ENCODE data around the gene KPNB1.

KPNB1 gene

GRCh38 chr17:47728214-47728877 is 78.6 kb downstream of the KPNB1 start:
- DNase-seq (ENCODE audit: low read depth): no peak

- DNase-seq (ENCODE audit: low read depth): no peak
Measured at GRCh38 chr17:47729476-47729875, 79.8 kb downstream of the KPNB1 start.

DNA sequence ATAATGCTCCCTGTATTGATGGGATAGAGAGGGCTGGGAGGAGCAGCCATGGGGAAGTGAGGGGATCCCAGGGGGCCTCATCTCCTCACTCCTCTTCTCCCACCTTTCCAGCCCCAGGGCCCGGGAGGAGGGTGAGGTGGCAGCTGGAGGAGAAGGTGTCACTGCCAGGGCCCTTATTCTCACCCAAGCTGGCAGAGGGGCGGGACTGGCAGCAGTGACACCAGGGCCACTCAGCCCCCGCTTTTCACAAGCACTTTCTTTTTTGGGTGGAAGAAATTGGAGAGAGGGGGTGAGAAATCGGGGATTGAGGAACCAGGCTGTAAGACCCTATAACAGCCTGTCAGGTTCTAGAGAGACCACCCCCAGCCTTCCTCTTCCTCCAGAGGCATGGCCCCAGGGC is 81.0 kb downstream of the KPNB1 start:
- DNase-seq (ENCODE audit: low read depth): no peak

GRCh38 chr17:47731396-47731795 is 81.7 kb downstream of the KPNB1 start:
- DNase-seq (ENCODE audit: low read depth): no peak

DNA sequence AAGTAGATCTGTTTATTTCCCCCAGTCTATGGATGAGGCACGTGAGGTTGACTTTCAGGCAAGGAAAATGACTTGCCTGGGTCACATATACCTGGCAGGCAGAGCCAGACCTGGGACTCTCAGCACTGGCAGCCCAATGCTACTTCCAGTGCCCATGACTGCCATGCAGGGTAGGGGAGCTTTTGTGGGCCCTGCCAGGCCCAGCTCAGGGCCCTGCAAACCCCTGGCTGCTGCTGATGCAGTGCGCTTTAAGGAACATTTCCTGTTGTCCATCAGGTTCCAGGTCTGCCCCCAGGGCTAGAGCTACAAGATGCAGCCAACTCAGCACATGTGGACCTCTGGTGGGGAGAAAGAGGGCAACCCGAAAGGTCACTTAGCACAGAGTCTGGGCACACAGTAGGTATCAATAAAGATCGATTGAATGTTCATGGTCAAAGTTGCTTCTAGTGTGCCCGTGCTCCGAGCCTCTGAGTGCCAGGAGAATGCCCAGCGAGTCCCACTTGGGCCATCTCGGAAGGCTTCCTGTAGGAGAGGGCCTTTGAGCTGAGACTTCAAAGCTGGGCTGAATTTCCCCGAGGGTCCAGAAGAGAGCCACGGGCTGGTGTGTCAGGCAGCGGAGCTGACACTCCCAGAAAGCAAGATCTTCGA is 82.8 kb downstream of the KPNB1 start:
- no peak for DNase-seq (ENCODE audit: low read depth)

- no peak for DNase-seq (ENCODE audit: low read depth)
Measured at GRCh38 chr17:47733047-47733673, 83.4 kb downstream of the KPNB1 start, which contains the start of gene TBX21. Gene TBX21 (plus strand): TSS chr17:47733236. CDS start chr17:47733455, 219 bp downstream.

- no peak for DNase-seq (ENCODE audit: low read depth)
Measured at GRCh38 chr17:47733674-47734410, 84.1 kb downstream of the KPNB1 start.

DNA sequence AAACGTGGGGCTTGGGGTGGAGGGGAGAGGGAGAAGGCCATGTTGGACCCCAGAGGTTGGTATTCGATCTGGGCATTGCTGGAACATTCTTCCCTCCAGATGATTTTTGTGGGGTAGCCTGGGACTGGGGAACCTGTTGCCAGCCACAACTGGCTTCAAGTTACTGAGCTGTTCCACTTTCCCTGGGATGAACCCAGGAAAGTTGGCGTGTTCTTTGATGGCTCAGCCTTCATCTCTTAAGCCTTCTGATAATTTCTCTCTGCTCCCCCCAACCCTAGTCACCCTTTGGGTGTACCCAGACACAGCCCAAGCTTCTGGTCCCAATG is 85.4 kb downstream of the KPNB1 start:
- DNase-seq (ENCODE audit: low read depth): no peak

Data from stromal cell of bone marrow (primary cell).